Activated CD4-positive, alpha-beta memory T cell treated with anti-CD3 and anti-CD28 coated beads, Interleukin-2, amount 10 ng/mL, durations not matched to agents 7 days and 5 days (primary cell): ENCODE data around the gene TXN2. TPM values are rescaled to one million over a fixed set of nuclear protein-coding genes. Genes with fewer than 3 reads are reported as not detected.
"Not testable (repeated sequence)": the region's sequence is repeated elsewhere in the genome, so short reads cannot be mapped to it uniquely, and the experiment has no call there.

ENCODE experiments used
- CTCF ChIA-PET: fragments of 350-600 bp; sonication (Branson Sonifier 250); formaldehyde crosslinking; loops from one replicate; lab custom pipeline; 2021; ENCODE audit warnings: antibody characterized with exemption, inconsistent platforms; lab: Charles Lee
- POLR2A ChIA-PET: fragments of 350-600 bp; sonication (Branson Sonifier 250); formaldehyde crosslinking; loops from one replicate; lab custom pipeline; 2021; ENCODE audit warnings: antibody characterized with exemption; lab: Charles Lee
- DNase-seq: peaks from one replicate; pipeline ENCODE4 v3.0.0-alpha.2; 2020
- H3K27ac Mint-ChIP-seq: one replicate; pipeline ENCODE4 v1.8.0; 2021; ENCODE audit warnings: mild to moderate bottlenecking, mixed read lengths
- H3K27me3 Mint-ChIP-seq: one replicate; pipeline ENCODE4 v1.8.0; 2021; ENCODE audit warnings: mixed read lengths
- H3K36me3 Mint-ChIP-seq: one replicate; pipeline ENCODE4 v1.8.0; 2021; ENCODE audit warnings: low read depth, mixed read lengths
- H3K4me1 Mint-ChIP-seq: one replicate; pipeline ENCODE4 v1.8.0; 2021; ENCODE audit warnings: mixed read lengths
- H3K4me3 Mint-ChIP-seq: one replicate; pipeline ENCODE4 v1.8.0; 2021; ENCODE audit warnings: mild to moderate bottlenecking, mixed read lengths
- H3K9me3 Mint-ChIP-seq: one replicate; pipeline ENCODE4 v1.8.0; 2021; ENCODE audit warnings: mixed read lengths
- total RNA-seq, 2 experiments: library from RNA; stranded (reverse); gene quantifications; one replicate each; pipeline ENCODE4 v1.2.3, GENCODE V29; 2021

Gene TXN2, protein sequence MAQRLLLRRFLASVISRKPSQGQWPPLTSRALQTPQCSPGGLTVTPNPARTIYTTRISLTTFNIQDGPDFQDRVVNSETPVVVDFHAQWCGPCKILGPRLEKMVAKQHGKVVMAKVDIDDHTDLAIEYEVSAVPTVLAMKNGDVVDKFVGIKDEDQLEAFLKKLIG
- 10 to 100 TPM; 72.3 to 73.2 TPM for total RNA-seq

DNA sequence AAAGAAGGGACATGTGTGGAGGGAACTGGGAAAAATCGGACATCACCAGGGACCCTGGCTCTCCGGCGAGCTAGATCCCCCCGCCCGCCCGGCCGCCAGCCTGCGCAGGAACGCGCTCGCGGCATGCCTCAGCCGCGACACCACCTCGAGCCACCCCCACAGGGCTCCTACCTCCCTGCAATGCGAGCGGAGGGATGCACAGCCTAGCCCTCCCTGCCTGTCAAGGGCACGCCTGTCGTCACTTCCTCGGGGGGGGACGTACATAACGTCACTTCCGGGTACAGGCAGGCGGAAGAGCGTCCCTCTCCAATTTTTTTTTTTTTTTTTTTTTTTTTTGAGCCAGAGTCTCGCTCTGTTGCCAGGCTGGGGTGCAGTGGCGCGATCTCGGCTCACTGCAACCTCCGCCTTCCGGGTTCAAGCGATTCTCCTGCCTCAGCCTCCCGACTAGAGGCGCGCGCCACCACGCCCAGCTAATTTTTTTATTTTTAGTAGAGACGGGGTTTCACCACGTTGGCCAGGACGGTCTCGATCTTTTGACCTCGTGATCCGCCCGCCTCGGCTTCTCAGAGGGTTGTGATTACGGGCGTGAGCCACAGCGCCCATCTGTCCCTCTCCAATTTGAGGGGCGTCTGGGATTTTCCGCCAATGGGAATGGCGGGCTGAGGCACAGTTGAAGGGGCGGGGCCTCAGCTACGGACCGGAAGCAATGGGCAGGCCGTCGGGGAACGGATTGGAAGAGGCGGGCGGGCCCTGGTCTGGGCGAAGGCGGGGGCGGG lies at the start of gene TXN2:
Gene TXN2 (minus strand): TSS at position 248 of the 776 bp plus-strand sequence. CDS start 803 bp downstream, outside the sequence.
- ChIA-PET CTCF (interaction anchor here (0.6 to 1.6 kb wide), 9 partner anchors 9 to 1127 kb away, joined by 3 to 6 read pairs (median 4); partner anchors contain the start of gene GGA1), POLR2A (interaction anchor here (0.8 to 2.7 kb wide), 32 partner anchors 7 to 295 kb away, joined by 3 to 10 read pairs (median 4); partner anchors contain the start of genes APOL1, APOL2, EIF3D and FOXRED2)
- H3K27me3 Mint-ChIP-seq: no peaks in the 10 kb centered on the region
- H3K4me1 Mint-ChIP-seq: peaks cover 20% of the 10 kb centered on the region
- H3K36me3 Mint-ChIP-seq: peaks cover 33% of the 10 kb centered on the region
- H3K27ac Mint-ChIP-seq: peak within 1 kb of the TSS; percentile 96
- peak within 1 kb of the TSS; percentile 100 for H3K4me3 Mint-ChIP-seq
- DNase-seq: peak; percentile 96
- peaks cover 1% of the 10 kb centered on the region for H3K9me3 Mint-ChIP-seq

DNA sequence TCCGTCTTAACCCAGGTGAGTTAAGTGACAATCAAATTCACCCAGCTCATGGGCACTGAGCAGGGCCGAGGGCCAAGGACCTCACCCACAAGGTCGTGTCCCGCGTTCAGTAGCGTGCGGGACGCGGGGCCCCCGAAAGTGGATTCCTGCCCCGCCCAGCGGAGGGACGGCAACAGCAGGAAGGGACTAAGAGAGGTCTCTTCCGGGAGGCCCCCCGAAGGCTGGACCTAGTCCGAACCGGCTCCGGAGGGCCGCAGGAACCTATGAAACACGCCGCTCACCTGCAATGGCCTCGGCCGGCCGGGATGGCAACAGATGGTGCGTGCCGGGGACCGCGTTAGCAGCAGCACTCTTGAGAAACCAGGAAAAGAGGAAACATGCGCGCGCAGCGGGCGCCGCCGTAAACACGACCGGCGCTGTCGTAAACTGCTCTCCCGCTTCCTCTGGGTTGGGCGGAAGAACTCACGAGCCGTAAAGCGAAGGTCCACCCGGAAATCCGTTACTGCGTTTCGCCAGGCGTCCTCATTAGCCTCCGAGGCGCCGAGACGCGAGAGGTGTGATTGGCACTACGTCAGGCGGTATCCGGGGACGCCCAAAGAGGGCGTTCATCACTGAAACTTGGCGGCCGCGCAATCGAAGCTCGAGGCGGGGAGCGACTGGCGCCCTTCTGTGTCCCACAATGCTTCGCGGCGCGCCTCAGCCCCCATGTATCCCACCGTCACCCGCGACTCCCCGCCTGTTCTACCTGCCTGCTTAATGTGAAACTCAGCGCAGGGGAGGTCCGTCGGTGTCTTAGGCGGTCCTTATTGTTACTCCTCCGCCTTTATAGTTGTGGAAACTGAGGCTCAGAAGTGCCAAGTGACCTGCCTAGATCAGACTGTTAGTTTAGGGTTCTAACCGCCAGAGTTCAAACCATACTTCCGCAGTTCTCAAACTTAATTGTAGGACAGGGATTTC lies 47.6 kb upstream of the TXN2 start, which contains the start of gene EIF3D:
Gene EIF3D (minus strand): TSS at position 372 of the 957 bp plus-strand sequence. CDS start 3,045 bp downstream, outside the sequence.
- Mint-ChIP-seq H3K4me1 (peaks cover 30% of the 10 kb centered on the region), H3K9me3 (peaks cover 4% of the 10 kb centered on the region), H3K4me3 (peak within 1 kb of the TSS; percentile 93), H3K27me3 (peaks cover 3% of the 10 kb centered on the region), H3K36me3 (peaks cover 44% of the 10 kb centered on the region), H3K27ac (peak within 1 kb of the TSS; percentile 99)
- ChIA-PET POLR2A (interaction anchor here (0.6 to 4.1 kb wide), 25 partner anchors 8 to 593 kb away, joined by 3 to 66 read pairs (median 4); partner anchors contain the start of genes APOL2, FOXRED2, IFT27 and MYH9), CTCF (interaction anchor here (1.1 to 1.6 kb wide), 4 partner anchors 13 to 228 kb away, joined by 3 to 8 read pairs (median 4); no protein-coding TSS in a partner anchor)
- peak; percentile 99 for DNase-seq

DNA sequence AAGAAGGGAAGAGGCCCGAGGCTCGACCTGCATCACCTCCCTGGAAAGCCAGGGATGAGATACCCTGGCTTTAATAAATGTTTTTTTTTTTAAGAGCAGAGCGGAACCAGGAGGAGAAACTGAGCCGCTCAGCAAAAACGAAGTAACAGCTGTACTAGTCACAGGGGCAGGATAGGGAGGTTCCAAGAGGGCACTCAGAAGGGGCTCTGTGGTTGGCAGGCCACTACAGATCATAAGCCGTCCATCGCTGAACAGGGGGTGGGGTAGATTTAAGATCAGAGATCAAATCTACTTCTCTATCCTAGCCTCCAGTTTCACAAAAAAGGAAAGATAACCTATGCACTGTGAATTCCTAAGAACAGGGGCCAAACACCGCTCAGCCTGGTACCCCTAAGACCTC lies 46.9 kb upstream of the TXN2 start:
- Mint-ChIP-seq H3K4me3 (peak overlapping the region; percentile 93), H3K27me3 (peaks cover 3% of the 10 kb centered on the region), H3K36me3 (peaks cover 51% of the 10 kb centered on the region), H3K4me1 (peaks cover 30% of the 10 kb centered on the region), H3K9me3 (peaks cover 3% of the 10 kb centered on the region), H3K27ac (peak overlapping the region; percentile 99)
- DNase-seq: no peak
- ChIA-PET POLR2A (interaction anchor here (0.6 to 4.1 kb wide), 15 partner anchors 10 to 289 kb away, joined by 3 to 66 read pairs (median 4); partner anchors contain the start of genes APOL2, FOXRED2, IFT27 and MYH9), CTCF (interaction anchor here (0.8 to 1.1 kb wide), 3 partner anchors 13 to 227 kb away, joined by 4 to 5 read pairs (median 4); no protein-coding TSS in a partner anchor)

DNA sequence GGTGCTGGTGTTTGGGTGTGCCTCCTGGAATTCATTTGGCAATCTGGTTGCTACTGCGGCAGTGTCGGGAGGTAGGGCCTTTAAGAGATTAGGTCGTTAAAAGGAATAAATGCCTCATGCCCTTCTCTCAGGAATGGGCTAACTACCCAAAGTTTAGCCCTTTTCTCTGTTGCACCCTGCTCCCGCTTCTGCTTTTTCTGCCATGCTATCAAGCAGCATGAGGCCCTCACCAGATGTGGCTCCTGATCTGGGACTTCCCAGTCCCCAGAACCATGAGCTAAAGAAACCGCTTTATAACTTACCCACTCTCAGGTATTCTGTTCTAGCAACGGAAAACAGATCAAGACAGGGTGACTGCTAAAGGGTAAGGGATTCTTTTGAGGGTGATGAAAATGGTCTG lies 41.2 kb upstream of the TXN2 start:
- DNase-seq: no peak
- H3K4me3 Mint-ChIP-seq: no peak overlapping the region
- ChIA-PET POLR2A (interaction anchor here (1.0 to 1.1 kb wide), 2 partner anchors 11 to 15 kb away, joined by 3 to 4 read pairs; partner anchors contain the start of gene FOXRED2), CTCF (interaction anchor here (1.5 to 4.6 kb wide), 2 partner anchors 13 to 52 kb away, joined by 3 to 22 read pairs; no protein-coding TSS in a partner anchor)
- H3K27ac Mint-ChIP-seq: no peak overlapping the region
- peaks cover 18% of the 10 kb centered on the region for H3K4me1 Mint-ChIP-seq
- no peaks in the 10 kb centered on the region for H3K27me3 Mint-ChIP-seq
- no peaks in the 10 kb centered on the region for H3K9me3 Mint-ChIP-seq
- H3K36me3 Mint-ChIP-seq: peaks cover 89% of the 10 kb centered on the region

DNA sequence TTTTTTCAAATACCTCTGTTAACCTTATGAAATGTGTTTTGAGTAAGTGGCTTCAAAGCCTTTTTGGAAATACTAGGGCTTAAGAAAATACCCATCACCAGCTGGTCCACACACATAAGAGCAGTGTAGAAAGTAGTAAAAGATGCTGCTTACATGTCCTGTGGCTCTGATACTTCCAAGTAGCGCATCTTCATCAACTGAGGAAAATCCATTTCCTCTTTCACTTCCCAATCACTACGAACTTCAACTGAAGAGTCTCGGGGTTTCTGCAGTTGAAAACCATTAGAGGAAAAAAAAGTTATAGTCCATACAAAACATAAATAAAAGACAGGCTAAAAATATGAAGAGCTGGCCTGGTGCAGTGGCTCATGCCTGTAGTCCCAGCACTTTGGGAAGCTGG lies 39.0 kb upstream of the TXN2 start:
- Mint-ChIP-seq H3K36me3 (peaks cover 91% of the 10 kb centered on the region), H3K4me1 (no peaks in the 10 kb centered on the region), H3K4me3 (no peak overlapping the region), H3K27ac (no peak overlapping the region), H3K27me3 (no peaks in the 10 kb centered on the region), H3K9me3 (no peaks in the 10 kb centered on the region)
- no peak for DNase-seq
- CTCF ChIA-PET: interaction anchor here (1.0 to 4.6 kb wide), 2 partner anchors 10 to 243 kb away, joined by 3 to 22 read pairs; no protein-coding TSS in a partner anchor
- POLR2A ChIA-PET: interaction anchor here (1.2 to 2.7 kb wide), 2 partner anchors 9 to 10 kb away, joined by 5 to 17 read pairs; partner anchors contain the start of gene EIF3D

DNA sequence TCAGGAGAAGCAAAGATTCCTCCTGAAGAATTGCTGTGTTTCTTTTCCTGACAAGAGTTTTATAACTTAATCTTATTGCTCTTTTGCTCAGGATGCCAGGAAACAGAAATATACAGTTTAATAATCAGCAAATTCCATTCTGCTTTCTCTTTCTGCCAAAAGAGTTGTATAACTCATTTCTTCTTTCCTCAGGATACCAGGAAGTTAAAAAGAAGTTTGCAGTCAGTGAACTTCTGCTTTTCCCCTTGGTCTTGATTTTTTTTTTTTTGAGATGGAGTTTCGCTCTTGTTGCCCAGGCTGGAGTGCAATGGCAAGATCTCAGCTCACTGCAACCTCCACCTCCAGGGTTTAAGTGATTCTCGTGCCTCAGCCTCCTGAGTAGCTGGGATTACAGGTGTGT lies 38.5 kb upstream of the TXN2 start:
- not testable (repeated sequence) for H3K27ac Mint-ChIP-seq
- CTCF ChIA-PET: interaction anchor here (4.6 kb wide), 1 partner anchor 10 kb away, joined by 22 read pairs; no protein-coding TSS in a partner anchor

DNA sequence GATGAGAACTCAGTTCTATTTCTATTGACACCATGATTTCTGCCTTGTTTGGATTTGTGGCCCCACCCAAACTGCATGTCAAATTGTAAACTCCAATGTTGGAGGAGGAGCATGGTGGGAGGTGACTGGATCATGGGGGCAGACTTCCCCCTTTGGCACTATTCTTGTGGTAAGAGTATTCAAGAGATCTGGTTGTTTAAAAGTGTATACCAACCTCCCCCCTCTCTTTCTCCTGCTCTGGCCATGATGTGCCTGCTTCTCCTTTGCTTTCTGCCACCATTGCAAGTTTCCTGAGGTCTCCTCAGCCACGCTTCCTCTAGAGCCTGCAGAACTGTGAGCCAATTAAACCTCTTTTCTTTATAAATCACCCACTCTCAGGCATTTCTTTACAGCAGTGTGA lies 33.3 kb upstream of the TXN2 start:
- no peaks in the 10 kb centered on the region for H3K4me1 Mint-ChIP-seq
- DNase-seq: no peak
- H3K27ac Mint-ChIP-seq: no peak overlapping the region
- H3K27me3 Mint-ChIP-seq: no peaks in the 10 kb centered on the region
- no peaks in the 10 kb centered on the region for H3K9me3 Mint-ChIP-seq
- no peak overlapping the region for H3K4me3 Mint-ChIP-seq
- ChIA-PET POLR2A (no interaction called here), CTCF (no interaction called here)
- H3K36me3 Mint-ChIP-seq: peaks cover 82% of the 10 kb centered on the region

More for the DNA sequence above, 38.5 kb upstream of the TXN2 start:
- H3K4me3 Mint-ChIP-seq, H3K4me1 Mint-ChIP-seq, DNase-seq, H3K9me3 Mint-ChIP-seq, H3K27me3 Mint-ChIP-seq: not testable (repeated sequence)
- H3K36me3 Mint-ChIP-seq: peaks cover 91% of the 10 kb centered on the region
- POLR2A ChIA-PET: interaction anchor here (1.1 to 2.7 kb wide), 3 partner anchors 9 to 21 kb away, joined by 3 to 17 read pairs (median 5); partner anchors contain the start of gene EIF3D

DNA sequence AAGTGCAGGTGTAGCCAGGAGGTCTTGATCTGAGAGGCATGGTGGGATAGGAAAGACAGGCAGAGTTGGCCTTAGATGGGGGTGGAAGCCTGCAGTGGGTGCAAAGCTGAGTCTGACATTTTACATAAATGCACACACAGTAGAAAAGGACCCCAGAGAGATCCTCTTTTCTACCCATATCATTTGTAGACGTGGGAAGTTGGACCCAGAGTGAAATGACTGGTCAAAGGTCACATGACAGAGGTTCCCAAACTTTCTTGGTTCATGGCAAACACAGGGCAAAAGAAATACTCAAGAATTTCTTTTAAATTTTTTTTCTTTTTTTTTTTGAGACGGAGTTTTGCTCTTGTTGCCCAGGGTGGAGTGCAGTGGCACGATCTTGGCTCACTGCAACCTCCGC lies 31.6 kb upstream of the TXN2 start:
- no peak for DNase-seq
- ChIA-PET CTCF (interaction anchor here (0.8 kb wide), 1 partner anchor 15 kb away, joined by 3 read pairs; no protein-coding TSS in a partner anchor), POLR2A (interaction anchor here (1.2 to 7.2 kb wide), 3 partner anchors 8 to 16 kb away, joined by 3 to 66 read pairs (median 3); partner anchors contain the start of gene EIF3D)
- H3K36me3 Mint-ChIP-seq: peaks cover 68% of the 10 kb centered on the region
- no peaks in the 10 kb centered on the region for H3K27me3 Mint-ChIP-seq
- H3K9me3 Mint-ChIP-seq: no peaks in the 10 kb centered on the region
- no peak overlapping the region for H3K27ac Mint-ChIP-seq
- H3K4me1 Mint-ChIP-seq: peaks cover 1% of the 10 kb centered on the region
- H3K4me3 Mint-ChIP-seq: no peak overlapping the region

DNA sequence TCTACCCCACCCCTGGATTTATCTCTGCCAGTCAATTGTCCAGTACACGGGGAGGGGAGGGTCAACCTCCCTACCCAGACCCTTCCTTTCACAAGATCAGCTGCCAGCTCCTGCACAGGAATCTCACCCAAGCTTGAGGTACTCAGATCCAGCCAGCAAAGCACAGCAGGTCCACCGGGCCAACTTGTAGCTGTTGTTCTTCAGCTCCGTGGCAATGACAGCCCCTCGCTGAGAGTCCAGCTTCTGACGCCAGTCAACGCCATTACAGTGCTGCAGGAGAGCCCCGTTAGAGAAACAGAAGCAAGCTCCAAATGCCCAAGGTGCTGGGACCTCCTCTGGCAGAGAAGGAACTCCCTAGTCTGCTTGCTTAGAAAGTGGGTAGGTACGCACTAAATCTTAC lies 30.9 kb upstream of the TXN2 start:
- Mint-ChIP-seq H3K27me3 (no peaks in the 10 kb centered on the region), H3K4me3 (no peak overlapping the region), H3K9me3 (no peaks in the 10 kb centered on the region), H3K4me1 (peaks cover 5% of the 10 kb centered on the region), H3K36me3 (peaks cover 65% of the 10 kb centered on the region), H3K27ac (no peak overlapping the region)
- POLR2A ChIA-PET: interaction anchor here (1.2 to 7.2 kb wide), 4 partner anchors 9 to 16 kb away, joined by 3 to 66 read pairs (median 4); partner anchors contain the start of gene EIF3D
- CTCF ChIA-PET: interaction anchor here (0.8 kb wide), 1 partner anchor 15 kb away, joined by 3 read pairs; no protein-coding TSS in a partner anchor
- no peak for DNase-seq

DNA sequence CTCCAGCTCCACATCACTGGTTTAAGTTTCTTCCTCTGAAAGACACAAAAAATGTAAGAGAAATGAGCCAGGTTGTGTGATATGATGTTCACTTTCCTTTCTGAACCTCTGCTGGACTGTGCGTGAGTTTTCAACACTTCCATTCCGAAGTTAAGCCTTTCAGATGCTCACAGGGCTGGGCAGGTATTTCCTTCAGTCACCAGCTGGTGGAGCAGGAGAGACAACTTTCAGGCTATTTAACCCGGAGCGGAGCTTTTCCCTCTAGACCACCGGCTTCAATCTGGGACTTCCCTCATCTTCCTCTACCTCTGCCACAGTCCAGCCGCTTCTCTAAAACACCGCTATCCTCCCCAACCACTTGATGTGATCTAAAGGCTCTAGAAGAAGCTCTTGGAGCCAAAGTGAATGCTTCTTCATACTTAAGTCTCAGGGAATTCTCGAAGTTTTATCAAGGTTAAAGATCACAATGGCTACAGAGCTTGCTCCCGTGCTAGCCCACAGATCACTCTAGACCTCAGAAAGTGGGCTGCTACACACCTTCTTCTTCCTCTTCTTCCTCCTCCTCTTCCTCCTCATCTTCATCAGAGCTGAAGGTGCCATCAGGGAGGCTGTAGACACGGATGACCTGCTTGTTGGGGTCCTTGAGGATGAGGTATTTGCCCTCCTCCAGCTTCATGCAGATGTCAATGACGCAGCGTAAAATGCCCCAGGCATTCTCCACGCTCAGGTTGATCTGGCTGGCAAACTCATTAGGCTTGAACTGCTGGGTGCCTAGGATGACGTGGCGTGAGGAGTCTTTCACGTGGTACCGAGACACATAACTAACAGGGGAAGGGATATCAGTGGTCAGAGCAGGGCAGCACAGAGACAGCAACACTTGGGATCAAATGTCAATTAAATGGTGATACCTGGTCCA lies 29.8 kb upstream of the TXN2 start:
- Mint-ChIP-seq H3K27ac (peak overlapping the region; percentile 9), H3K4me3 (no peak overlapping the region), H3K9me3 (no peaks in the 10 kb centered on the region), H3K4me1 (peaks cover 10% of the 10 kb centered on the region), H3K27me3 (no peaks in the 10 kb centered on the region), H3K36me3 (peaks cover 54% of the 10 kb centered on the region)
- POLR2A ChIA-PET: interaction anchor here (0.7 to 7.2 kb wide), 7 partner anchors 10 to 211 kb away, joined by 3 to 66 read pairs (median 3); partner anchors contain the start of gene EIF3D
- CTCF ChIA-PET: interaction anchor here (0.7 to 3.0 kb wide), 10 partner anchors 10 to 467 kb away, joined by 3 to 22 read pairs (median 4); partner anchors contain the start of gene EIF3D
- DNase-seq: peak; percentile 41
